HepG2 (cell line): ENCODE results near the gene PSEN2. TPM values are rescaled to one million over a fixed set of nuclear protein-coding genes. Genes with fewer than 3 reads are reported as not detected.
A peak's percentile ranks its signal among the peaks of the same experiment; 100 is the strongest.

Experiments
- ATAC-seq: fragments of 200-7000 bp; cut with Tn5 transposase; 3 replicates; pipeline ENCODE4 v1.9.1; 2020; ENCODE audit warnings: mild to moderate bottlenecking, moderate library complexity
- BruUV-seq: library from RNA; stranded (reverse); fragments of 400-500 nt; replicated peaks from 2 replicates; lab custom pipeline; 2021; lab: Mats Ljungman, UMichigan
- CTCF ChIA-PET: fragments of 300-600 bp; formaldehyde crosslinking; extraction: SDS; loops from one replicate; lab custom pipeline; 2021; ENCODE audit warnings: low total read pairs, inconsistent platforms, low intra/inter-chr PET ratio; lab: Yijun Ruan, JAX
- POLR2A ChIA-PET: fragments of 350-600 bp; sonication (Branson Sonifier 250); formaldehyde crosslinking; loops from one replicate; lab custom pipeline; 2020; ENCODE audit warnings: antibody characterized with exemption, inconsistent platforms; lab: Yijun Ruan, JAX
- DNase-seq: peaks from one replicate; pipeline ENCODE4 v3.0.0-alpha.2; 2015; ENCODE audit warnings: low spot score
- FAIRE-seq: peaks from 3 replicates; lab custom pipeline; 2011; peaks lifted over from hg19 to GRCh38; lab: Jason Lieb, UNC
- H2AFZ ChIP-seq: one replicate; pipeline ENCODE4 v1.6.1; 2011; ENCODE audit warnings: low read length, inconsistent platforms
- H3K27ac ChIP-seq: fragments of 300-600 bp; 3 replicates; pipeline ENCODE4 v1.8.0; 2011; ENCODE audit warnings: mixed run types, mild to moderate bottlenecking, mixed read lengths, low read length, inconsistent platforms; ENCODE audit not compliant: insufficient read depth; ENCODE audit errors: extremely low read length
- H3K27me3 ChIP-seq, 2 experiments: fragments of 200-600 bp in 1 of 2; 2 replicates in 1 of 2; 3 replicates in 1 of 2; pipeline versions ENCODE4 v1.6.0 to v1.8.0; 2011; ENCODE audit warnings: low read length in 2 of 2, mild to moderate bottlenecking in 2 of 2, moderate library complexity in 2 of 2, inconsistent platforms in 1 of 2; ENCODE audit not compliant: insufficient read depth in 2 of 2, control insufficient read depth in 1 of 2
- H3K36me3 ChIP-seq, 2 experiments: fragments of 200-600 bp in 1 of 2; replicated peaks in 1 of 2; 2 replicates in 1 of 2; 3 replicates in 1 of 2; pipeline versions ENCODE4 v1.5.1 to v1.8.0; 2011; ENCODE audit warnings: low read length in 2 of 2, inconsistent platforms in 1 of 2; ENCODE audit not compliant: insufficient read depth in 2 of 2, control insufficient read depth in 1 of 2
- H3K4me1 ChIP-seq: 2 replicates; pipeline ENCODE4 v1.5.1; 2012; ENCODE audit warnings: low read length, inconsistent platforms; ENCODE audit not compliant: insufficient read depth
- H3K4me2 ChIP-seq: 2 replicates; pipeline ENCODE4 v1.6.0; 2011; ENCODE audit warnings: low read depth, low read length, inconsistent platforms
- H3K4me3 ChIP-seq, 3 experiments: fragments of 200-600 bp in 1 of 3; sonication (generic), shearing (Covaris generic) in 1 of 3; replicated peaks in 1 of 3; 2 replicates each; pipeline ENCODE4 v1.5.1; 2011 to 2016; ENCODE audit warnings: low read length in 3 of 3, inconsistent platforms in 2 of 3, low read depth in 2 of 3, mild to moderate bottlenecking in 2 of 3, control low read depth in 1 of 3, mixed read lengths in 1 of 3; ENCODE audit not compliant: insufficient read depth in 1 of 3
- H3K79me2 ChIP-seq: one replicate; pipeline ENCODE4 v1.6.1; 2011; ENCODE audit warnings: low read length, inconsistent platforms; ENCODE audit not compliant: insufficient read depth
- H3K9ac ChIP-seq: 2 replicates; pipeline ENCODE4 v1.6.0; 2011; ENCODE audit warnings: mild to moderate bottlenecking, low read depth, low read length, inconsistent platforms; ENCODE audit not compliant: insufficient read depth
- H3K9me3 ChIP-seq: 2 replicates; pipeline ENCODE4 v1.5.1; 2012; ENCODE audit warnings: mild to moderate bottlenecking, low read length
- H4K20me1 ChIP-seq: 2 replicates; pipeline ENCODE4 v1.6.0; 2011; ENCODE audit warnings: inconsistent platforms, mild to moderate bottlenecking, low read length, moderate library complexity; ENCODE audit not compliant: insufficient read depth
- GABPB1 ChIP-seq: IDR thresholded peaks from 2 replicates; pipeline ENCODE4 v1.6.1; 2016; ENCODE audit warnings: mild to moderate bottlenecking, missing genetic modification reagents, moderate library complexity, missing compliant biosample characterization
- NKX3-1 ChIP-seq: sonication (generic); formaldehyde crosslinking; IDR thresholded peaks from 2 replicates; pipeline ENCODE4 v1.5.0; 2020; ENCODE audit warnings: missing genetic modification reagents
- NRL ChIP-seq: sonication (generic); formaldehyde crosslinking; IDR thresholded peaks from 2 replicates; pipeline ENCODE4 v1.5.0; 2020; ENCODE audit warnings: missing genetic modification reagents, mild to moderate bottlenecking, moderate library complexity, borderline replicate concordance
- PHB2 ChIP-seq: fragments of 450-650 bp; IDR thresholded peaks from 2 replicates; pipeline ENCODE4 v1.6.1; 2018; ENCODE audit not compliant: partially characterized antibody
- RXRB ChIP-seq: IDR thresholded peaks from 2 replicates; pipeline ENCODE4 v1.6.1; 2016; ENCODE audit warnings: borderline replicate concordance, missing genetic modification reagents, missing compliant biosample characterization
- YY1 ChIP-seq: IDR thresholded peaks from 2 replicates; pipeline ENCODE4 v1.6.1; 2011; ENCODE audit warnings: low read length, low read depth, moderate library complexity, mild to moderate bottlenecking; ENCODE audit not compliant: insufficient read depth, insufficient replicate concordance
- ZFP90 ChIP-seq: sonication (generic); formaldehyde crosslinking; IDR thresholded peaks from 2 replicates; pipeline ENCODE4 v1.8.0; 2022; ENCODE audit warnings: missing genetic modification reagents, mild to moderate bottlenecking, inconsistent platforms, borderline replicate concordance
- ZNF253 ChIP-seq: sonication (generic); formaldehyde crosslinking; IDR thresholded peaks from 2 replicates; pipeline ENCODE4 v1.8.0; 2022; ENCODE audit warnings: mild to moderate bottlenecking, missing genetic modification reagents, borderline replicate concordance
- ZNF343 ChIP-seq: sonication (generic); formaldehyde crosslinking; IDR thresholded peaks from 2 replicates; pipeline ENCODE4 v1.4.0; 2020; ENCODE audit warnings: mild to moderate bottlenecking, missing genetic modification reagents
- ZNF354B ChIP-seq: sonication (generic); formaldehyde crosslinking; IDR thresholded peaks from 2 replicates; pipeline ENCODE4 v1.8.0; 2022; ENCODE audit warnings: mild to moderate bottlenecking, missing genetic modification reagents
- ZNF543 ChIP-seq: sonication (generic); formaldehyde crosslinking; IDR thresholded peaks from 2 replicates; pipeline ENCODE4 v1.4.0; 2020; ENCODE audit warnings: mild to moderate bottlenecking, missing genetic modification reagents
- ZNF761 ChIP-seq: sonication (generic); formaldehyde crosslinking; conservative IDR thresholded peaks from 2 replicates; pipeline ENCODE4 v1.4.0; 2020; ENCODE audit warnings: mild to moderate bottlenecking, missing genetic modification reagents
- WGBS: methylation state at CpG from one replicate; pipeline ENCODE4 v1.1.6; 2017; ENCODE audit warnings: low lambda C conversion rate; 5-methylcytosine and 5-hydroxymethylcytosine counted together
- in situ Hi-C: cut with HindIII; loops from 2 replicates; pipeline ENCODE4 v1.10.0; 2017; ENCODE audit warnings: low pct_unique_long_range_greater_than_20kb; ENCODE audit not compliant: extremely low pct_ligation_motif_present
- intact Hi-C: fragments of 100-400 bp; cut with micrococcal nuclease; formaldehyde crosslinking; loops from one replicate; pipeline ENCODE4 v1.10.0; 2022; ENCODE audit not compliant: unreplicated experiment
- polyA plus RNA-seq, 8 experiments: library from polyadenylated mRNA; depleted of rRNA in 3 of 8; stranded (reverse) in 7 of 8; unstranded in 1 of 8; fragments of >200 nt; fragmentation: Illumina TruSeq in 4 of 8; extraction: Trizol in 4 of 8; gene quantifications; 2 replicates each; pipeline versions ENCODE4 v1.2.1 to v1.2.3, GENCODE V29; 2011 to 2016; ENCODE audit warnings: low read depth in 4 of 8, missing spikeins in 1 of 8, mixed read lengths in 1 of 8; ENCODE audit not compliant: insufficient read depth in 1 of 8
- total RNA-seq, 5 experiments: library from RNA; depleted of rRNA; stranded (reverse); fragments of >200 nt; fragmentation: Illumina TruSeq; extraction: Trizol; gene quantifications; 2 replicates each; pipeline ENCODE4 v1.2.3, GENCODE V29; 2016; ENCODE audit warnings: low read depth in 1 of 5
- TF ChIP-seq, protein P1 (sequence below): sonication (generic); formaldehyde crosslinking; conservative IDR thresholded peaks from 2 replicates; pipeline ENCODE4 v1.5.0; 2020; ENCODE audit warnings: missing genetic modification reagents
- TF ChIP-seq, protein P2 (sequence below): sonication (generic); formaldehyde crosslinking; conservative IDR thresholded peaks from 2 replicates; pipeline ENCODE4 v1.8.0; 2022; ENCODE audit warnings: low read depth, missing genetic modification reagents
- TF ChIP-seq, protein P3 (sequence below): sonication (generic); formaldehyde crosslinking; conservative IDR thresholded peaks from 2 replicates; pipeline ENCODE4 v1.8.1; 2023; ENCODE audit warnings: missing genetic modification reagents

The PSEN2 gene
- total and polyA plus RNA-seq, 2 of the 13 experiments (the other 11 are each of a cell fraction or from before 2014, with no cell fraction given): 5.9 to 13.1 TPM

DNA sequence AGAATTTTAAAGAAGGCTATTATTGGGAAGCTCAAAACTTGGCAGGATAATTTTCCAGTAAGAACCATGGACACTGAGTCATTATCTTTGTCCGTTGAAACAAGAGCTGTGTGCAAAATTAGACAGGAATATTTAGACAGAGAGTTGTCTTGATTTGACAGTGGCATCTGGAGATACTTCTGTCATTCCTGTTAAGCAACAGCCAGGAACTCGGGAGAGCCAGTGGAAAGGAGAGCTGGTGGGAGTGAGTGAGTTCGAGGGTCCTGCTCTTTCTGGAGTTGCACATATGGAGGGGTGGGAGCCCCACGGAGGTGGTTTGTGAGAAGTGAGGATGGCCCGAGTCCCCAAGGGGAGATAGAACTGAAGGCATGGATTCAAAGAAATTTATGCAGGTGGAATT lies 72.7 kb downstream of the PSEN2 start:
- Histone ChIP-seq H3K36me3 (peaks cover 0 to 2% of the 10 kb centered on the region in 2 experiments; a peak in 1 of 5 replicates), H2AFZ (no peak overlapping the region), H3K4me2 (peak overlapping the region; percentile 94), H3K9ac (peak overlapping the region; percentile 42), H3K9me3 (no peaks in the 10 kb centered on the region), H3K4me3 (peak overlapping the region; percentile 2 to 74 (median 49); a peak in 4 of 6 replicates), H3K4me1 (peaks cover 79% of the 10 kb centered on the region), H3K27me3 (no peaks in the 10 kb centered on the region; a peak in 1 of 5 replicates), H3K27ac (peak overlapping the region; percentile 94), H3K79me2 (peaks cover 74% of the 10 kb centered on the region), H4K20me1 (peaks cover 15% of the 10 kb centered on the region)
- POLR2A ChIA-PET: interaction anchor here (6.5 kb wide), 1 partner anchor 31 kb away, joined by 46 read pairs; no protein-coding TSS in a partner anchor
- CTCF ChIA-PET: no interaction called here
- FAIRE-seq: no peak
- no peak for ATAC-seq
- TF ChIP-seq YY1 (no peak), ZNF253 (CRISPR knock-in tag) (no peak), ZNF761 (CRISPR knock-in tag) (no peak), ZNF543 (no peak), NRL (no peak), PHB2 (no peak), RXRB (CRISPR knock-in tag) (no peak), ZNF354B (no peak), GABPB1 (CRISPR knock-in tag) (no peak), ZNF343 (no peak), ZFP90 (no peak), NKX3-1 (CRISPR knock-in tag) (no peak)
- TF ChIP-seq, protein P1, sequence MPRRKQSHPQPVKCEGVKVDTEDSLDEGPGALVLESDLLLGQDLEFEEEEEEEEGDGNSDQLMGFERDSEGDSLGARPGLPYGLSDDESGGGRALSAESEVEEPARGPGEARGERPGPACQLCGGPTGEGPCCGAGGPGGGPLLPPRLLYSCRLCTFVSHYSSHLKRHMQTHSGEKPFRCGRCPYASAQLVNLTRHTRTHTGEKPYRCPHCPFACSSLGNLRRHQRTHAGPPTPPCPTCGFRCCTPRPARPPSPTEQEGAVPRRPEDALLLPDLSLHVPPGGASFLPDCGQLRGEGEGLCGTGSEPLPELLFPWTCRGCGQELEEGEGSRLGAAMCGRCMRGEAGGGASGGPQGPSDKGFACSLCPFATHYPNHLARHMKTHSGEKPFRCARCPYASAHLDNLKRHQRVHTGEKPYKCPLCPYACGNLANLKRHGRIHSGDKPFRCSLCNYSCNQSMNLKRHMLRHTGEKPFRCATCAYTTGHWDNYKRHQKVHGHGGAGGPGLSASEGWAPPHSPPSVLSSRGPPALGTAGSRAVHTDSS (CRISPR knock-in tag): no peak
- TF ChIP-seq, protein P2, sequence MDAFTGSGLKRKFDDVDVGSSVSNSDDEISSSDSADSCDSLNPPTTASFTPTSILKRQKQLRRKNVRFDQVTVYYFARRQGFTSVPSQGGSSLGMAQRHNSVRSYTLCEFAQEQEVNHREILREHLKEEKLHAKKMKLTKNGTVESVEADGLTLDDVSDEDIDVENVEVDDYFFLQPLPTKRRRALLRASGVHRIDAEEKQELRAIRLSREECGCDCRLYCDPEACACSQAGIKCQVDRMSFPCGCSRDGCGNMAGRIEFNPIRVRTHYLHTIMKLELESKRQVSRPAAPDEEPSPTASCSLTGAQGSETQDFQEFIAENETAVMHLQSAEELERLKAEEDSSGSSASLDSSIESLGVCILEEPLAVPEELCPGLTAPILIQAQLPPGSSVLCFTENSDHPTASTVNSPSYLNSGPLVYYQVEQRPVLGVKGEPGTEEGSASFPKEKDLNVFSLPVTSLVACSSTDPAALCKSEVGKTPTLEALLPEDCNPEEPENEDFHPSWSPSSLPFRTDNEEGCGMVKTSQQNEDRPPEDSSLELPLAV (CRISPR knock-in tag): no peak
- TF ChIP-seq, protein P3, sequence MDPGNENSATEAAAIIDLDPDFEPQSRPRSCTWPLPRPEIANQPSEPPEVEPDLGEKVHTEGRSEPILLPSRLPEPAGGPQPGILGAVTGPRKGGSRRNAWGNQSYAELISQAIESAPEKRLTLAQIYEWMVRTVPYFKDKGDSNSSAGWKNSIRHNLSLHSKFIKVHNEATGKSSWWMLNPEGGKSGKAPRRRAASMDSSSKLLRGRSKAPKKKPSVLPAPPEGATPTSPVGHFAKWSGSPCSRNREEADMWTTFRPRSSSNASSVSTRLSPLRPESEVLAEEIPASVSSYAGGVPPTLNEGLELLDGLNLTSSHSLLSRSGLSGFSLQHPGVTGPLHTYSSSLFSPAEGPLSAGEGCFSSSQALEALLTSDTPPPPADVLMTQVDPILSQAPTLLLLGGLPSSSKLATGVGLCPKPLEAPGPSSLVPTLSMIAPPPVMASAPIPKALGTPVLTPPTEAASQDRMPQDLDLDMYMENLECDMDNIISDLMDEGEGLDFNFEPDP: no peak
- BruUV-seq: no TSS peak
- DNase-seq: no peak
- in situ Hi-C loops (no loop called here), intact Hi-C loops (no loop called here)
- WGBS: 48% methylated on average over 5 of the region's 5 CpGs
